Measurements from ENCODE around the gene DIS3L2.
"Not testable (repeated sequence)": the region's sequence is repeated elsewhere in the genome, so short reads cannot be mapped to it uniquely, and the experiment has no call there.

DIS3L2 gene

DNA sequence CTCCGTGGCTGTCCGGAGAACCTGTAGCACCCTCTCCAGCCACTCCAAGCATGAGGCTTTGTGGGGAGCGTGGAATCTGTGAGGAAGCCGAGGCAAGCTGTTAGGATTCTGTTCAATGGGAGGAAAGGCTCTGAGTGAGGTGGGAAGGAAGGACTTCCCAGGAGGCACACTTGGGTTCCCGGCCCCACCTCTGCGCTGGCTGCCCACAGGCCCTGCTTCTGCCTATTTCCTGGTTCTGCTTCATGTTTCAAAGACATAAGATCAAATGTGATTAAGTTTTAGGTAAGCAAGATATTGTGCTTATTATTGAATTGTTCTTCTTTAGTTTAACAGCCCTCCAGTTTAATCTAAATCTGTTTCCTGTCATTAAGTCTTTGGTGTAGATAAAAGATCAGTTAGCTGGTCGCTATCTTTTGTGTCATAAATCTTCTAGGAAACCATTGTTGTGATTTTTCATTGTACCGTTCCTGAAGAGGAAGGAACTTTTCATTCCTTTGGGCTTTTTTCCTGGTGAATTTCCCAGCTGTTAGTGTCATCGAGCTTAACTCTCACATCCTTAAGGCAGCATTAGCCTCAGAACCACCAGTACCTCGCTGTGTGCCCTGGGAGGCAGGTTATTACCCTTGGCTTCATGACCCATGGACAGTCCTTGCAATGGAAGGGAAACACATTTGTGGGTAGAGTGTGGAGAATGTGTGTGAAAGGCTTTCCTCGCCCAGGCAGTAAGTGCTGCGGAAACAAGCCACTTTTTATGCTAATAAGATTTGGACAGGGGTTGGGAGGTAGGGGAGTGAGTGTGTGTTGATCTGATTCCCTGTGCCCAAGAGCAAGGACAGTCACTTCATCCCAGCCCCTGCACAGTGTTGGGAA is 355.2 kb downstream of the DIS3L2 start:
- H3K4me3 ChIP-seq (ENCODE audit: low read depth, low read length) = no peak overlapping the region

DNA sequence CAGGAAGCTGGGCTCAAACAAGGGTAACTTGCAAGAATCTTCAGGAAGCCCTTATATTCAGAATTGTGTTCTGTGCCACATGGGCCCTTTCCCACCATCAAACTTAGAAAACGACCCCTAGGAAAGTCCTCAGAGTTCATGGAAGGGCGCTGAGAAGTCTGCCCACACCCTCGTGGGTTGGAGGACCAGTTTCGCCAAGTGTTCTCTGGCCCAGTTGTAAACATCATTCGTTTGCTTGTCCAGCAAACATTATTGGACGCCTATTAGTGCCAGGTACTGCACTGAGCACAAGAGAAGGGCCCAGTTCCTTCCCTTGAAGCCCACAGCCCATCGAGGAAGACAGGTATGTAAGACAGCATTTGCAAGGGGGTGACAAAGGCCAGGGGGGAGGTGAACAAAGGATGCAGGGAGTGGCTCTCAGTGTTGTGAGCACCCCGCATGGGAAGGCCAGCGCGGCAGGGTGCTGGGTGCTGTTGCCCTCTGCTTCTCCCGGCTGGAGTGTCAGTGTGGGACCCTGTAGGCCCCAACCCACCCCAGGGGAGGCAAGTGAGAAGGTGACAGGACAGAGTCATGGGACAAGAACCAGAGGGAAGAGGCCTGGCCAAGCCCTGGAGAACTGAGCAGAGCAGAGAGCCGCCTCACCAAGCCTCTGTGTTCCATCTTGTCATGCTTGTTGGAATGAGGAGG is 356.8 kb downstream of the DIS3L2 start:
- no peak overlapping the region for H3K4me3 ChIP-seq (ENCODE audit: low read depth, low read length)

DNA sequence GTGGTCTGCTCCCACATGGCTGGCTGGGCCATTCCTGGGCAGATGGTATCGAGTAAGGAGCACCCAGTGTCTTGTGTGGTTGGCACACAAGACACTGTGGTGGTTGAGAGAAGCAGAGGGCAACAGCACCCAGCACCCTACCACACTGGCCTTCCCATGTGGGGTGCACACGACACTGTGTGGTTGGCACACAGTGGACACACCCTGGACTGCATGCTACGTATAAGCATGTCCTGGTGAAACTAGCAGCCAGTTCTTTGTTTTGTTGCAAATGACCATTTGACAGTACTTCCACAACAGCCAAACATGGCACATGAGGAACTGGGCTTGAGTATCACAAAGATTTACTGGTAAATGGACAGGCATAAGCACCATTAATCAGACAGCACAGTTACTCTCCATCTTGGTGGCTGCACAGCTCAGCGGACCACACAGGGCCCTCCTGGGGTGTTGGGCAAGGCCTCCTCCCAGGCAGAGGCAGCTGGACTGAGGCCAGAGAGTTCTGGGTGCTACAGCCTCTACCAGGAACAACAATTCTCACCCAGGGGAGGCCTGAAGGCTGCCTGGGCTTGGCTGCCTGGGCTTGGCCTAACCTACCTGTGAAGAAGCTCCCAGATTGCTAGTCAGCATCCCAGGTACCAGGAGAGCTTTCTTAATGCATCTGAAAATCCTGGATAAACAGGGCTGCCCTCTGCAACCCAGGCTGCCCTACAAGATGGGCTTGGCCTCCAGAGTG is 357.7 kb downstream of the DIS3L2 start:
- H3K4me3 ChIP-seq (ENCODE audit: low read depth, low read length) = no peak overlapping the region

DNA sequence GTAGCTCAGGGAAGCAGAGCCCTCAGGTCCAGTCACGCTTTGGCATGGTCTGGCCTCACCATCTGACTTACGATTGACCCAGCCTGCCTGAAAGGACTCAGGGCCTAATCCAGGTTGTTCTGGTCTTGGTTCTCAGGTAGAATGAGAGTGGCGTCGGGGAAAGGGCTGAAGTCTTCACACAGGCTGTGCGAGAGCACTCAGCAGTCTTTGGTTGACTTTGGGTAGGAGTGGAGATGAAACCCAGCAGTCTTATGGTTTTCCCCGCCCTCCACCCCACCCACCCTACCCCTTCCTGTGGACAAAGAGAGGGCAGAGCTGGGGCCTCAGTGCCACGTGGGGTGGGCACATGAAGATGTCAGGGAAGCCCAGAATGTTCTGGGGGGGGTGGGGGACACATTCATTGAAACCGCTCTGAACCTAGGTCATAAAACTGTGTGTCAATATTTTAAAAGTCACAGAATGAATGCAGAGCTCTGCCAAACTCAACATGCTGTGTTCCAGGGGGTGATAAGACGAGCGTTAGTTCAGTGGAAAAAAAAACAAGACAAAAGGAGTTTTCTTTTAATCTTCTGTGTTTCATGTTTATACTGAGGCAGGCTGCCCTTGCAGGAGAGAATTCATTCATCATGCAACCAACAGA is 358.4 kb downstream of the DIS3L2 start:
- no peak overlapping the region for H3K4me3 ChIP-seq (ENCODE audit: low read depth, low read length)

DNA sequence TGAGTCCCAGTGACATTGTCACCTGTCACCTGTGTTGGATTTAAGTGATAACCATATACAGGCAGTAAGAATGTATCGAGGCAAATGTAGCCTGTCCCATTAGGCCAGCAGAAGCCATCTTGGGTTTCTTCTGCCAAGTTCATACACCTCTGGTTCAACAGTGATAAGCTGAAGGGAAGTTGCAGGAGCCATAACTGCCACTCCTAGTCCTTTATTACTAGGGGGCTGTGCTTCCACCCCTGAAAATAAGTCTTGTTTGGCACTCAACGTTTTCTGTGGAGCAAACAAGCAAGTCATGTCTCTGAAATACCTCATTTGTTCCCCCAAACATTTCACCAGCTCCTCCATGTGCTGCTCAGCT is 358.9 kb downstream of the DIS3L2 start:
- no peak overlapping the region for H3K4me3 ChIP-seq (ENCODE audit: low read depth, low read length)

DNA sequence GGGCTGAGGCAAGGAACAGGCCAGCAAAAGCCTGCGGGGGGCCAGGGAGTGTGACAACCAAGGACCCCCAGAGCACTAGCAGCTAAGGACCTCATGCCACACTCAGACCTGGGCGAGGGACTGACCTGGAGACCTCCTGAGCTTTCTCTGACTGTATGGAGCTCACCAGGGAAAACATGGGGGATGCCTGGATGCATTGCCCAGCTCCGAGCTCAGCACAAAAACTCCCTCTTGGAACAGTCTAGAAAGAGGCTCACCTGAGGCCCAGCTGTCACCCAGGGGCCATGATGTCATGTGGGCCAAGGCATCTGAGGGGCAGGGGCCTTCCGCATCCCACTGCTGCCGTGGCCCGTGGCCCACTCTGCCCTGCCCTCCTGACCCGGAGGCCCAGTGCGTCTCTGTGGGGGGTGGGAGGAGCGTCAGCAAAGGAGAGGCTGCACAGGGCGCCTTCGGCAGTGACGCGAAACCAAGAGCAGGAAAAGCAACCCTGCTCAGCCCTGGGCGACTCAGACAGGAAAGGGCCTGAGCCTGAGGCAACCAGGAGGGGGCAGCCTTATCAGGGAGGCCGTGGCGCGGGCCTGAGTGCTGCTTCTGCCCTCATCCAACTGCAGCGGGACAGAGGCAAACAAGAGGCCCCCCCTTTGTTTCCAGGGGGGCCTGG is 359.8 kb downstream of the DIS3L2 start:
- no peak overlapping the region for H3K4me3 ChIP-seq (ENCODE audit: low read depth, low read length)

DNA sequence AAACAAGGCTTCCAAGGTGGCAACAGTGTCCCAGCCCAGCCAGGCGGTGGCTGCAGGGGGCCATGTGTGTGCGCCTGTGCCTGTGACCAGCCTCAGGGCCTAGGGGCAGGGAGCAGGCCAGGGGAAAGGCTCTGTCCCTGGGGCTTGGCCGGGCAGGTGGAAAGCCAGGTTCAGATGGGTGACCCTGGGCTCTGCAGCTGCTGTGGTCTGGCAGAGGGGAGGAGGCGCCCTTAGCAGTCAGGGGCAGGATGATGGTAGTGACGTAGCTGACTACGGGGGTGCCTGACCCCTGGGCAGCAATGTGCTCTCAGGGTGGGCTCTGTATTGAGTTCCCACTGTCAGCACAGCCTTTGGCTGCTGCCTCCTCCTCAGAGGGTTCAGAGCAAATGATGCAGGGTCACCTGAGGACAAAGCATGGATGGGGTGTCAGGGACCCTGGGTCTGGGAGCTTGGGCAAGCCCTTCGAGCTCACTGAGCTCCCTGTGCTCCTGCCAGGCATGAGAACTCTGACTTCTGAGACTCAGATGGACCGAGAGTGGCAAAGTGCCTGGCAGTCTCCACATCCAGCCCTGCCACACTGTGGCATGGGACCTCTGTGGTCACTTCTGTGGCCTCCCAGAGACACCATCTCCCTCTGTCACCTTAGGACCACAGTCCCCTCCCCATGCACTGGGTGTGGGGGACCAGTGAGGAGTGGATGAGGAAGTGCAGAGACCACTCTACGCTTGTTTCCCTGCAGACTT is 360.5 kb downstream of the DIS3L2 start:
- H3K4me3 ChIP-seq (ENCODE audit: low read depth, low read length) = no peak overlapping the region

DNA sequence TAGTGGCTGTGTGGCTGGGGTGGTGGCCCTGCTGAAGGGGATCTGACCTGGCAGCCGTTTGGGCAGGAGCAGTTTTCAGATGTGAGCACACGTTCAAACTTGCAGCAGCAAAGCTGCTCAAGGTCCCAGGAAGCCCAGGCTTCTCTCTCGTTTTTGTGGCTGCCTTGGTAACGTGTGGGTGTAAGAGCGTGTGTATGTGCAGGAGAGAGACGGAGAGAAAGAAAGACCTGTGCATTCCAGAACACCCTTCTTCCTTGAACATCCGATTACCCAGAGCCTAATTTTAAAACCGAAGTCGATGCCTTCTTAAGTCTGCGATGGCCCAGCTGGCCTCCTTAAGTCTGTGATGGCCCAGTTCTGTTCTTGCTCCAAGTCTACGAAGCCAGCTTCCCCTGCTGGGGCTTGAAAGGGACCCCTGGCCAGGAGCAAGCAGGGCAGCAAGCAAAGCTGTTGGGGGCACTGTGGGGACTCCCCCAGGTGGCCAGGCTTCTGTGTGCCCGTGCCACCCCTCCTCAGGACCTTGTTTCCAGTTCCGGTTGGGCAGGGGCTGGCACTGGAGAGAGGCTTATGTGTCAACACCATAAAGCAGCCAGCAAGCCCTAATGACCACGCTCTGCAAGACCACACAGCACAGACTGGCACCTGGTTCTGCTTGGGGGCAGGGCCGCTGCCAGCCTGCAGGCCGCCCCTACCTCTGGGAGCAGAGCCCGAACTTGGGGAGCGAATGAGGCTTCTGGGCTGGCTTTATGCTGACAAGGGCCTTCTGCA is 361.2 kb downstream of the DIS3L2 start:
- H3K4me3 ChIP-seq (ENCODE audit: low read depth, low read length) = no peak overlapping the region

DNA sequence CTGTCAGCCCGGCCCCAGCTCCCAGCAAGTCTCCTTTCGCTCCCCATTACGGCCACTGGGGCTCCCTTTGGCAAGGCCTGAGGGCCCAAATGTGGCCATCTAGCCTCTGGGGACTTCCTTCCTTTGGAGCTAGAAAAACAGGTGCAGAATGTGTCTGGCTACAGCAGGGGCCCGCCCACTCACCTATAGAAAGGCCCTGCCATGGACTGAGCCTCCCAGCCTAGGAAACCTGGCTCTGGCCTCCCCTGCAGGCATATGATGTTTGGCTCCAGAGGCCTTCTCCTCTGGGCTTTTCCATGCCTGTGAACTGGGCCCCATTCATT is 361.8 kb downstream of the DIS3L2 start:
- H3K4me3 ChIP-seq (ENCODE audit: low read depth, low read length) = no peak overlapping the region

DNA sequence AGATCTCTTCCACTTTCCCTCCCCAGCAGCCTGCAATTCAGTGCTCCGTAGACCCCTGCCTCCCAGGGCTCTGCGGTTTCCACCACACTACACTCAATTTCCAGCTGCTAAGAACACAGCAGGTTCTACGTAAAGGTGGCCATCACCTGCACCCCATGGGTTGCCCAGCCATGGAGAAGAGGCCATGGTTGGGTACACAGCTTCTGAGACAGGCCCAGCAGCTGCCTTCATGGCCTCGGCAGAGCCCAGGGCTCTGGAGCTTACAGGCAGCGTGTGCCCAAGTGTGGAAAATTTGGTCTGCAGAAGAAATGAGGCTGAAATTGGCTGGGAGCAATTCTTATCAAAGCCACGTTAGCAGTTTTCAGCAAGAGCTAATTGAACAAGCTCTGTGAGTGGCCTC is 362.5 kb downstream of the DIS3L2 start:
- H3K4me3 ChIP-seq (ENCODE audit: low read depth, low read length) = not testable (repeated sequence)

DNA sequence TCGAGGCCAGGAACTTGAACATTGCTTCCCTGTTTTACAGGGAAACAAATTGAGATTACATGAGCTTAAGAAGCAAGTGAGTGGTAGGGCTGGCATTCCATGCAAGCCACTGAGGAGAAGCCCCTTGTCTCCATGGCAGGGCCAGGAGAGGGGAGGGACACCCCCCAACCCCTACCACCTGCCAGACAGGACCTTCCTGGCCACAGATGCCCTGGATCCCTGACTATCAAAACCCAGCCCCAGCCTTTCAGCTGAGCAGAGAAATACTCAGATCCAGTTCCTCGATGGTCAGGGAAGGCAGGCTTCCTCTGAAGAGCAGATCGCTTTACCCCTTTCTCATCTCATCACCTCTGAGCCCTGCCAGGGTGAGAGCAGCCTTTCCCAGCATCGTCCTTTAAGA is 363.3 kb downstream of the DIS3L2 start:
- no peak overlapping the region for H3K4me3 ChIP-seq (ENCODE audit: low read depth, low read length)

DNA sequence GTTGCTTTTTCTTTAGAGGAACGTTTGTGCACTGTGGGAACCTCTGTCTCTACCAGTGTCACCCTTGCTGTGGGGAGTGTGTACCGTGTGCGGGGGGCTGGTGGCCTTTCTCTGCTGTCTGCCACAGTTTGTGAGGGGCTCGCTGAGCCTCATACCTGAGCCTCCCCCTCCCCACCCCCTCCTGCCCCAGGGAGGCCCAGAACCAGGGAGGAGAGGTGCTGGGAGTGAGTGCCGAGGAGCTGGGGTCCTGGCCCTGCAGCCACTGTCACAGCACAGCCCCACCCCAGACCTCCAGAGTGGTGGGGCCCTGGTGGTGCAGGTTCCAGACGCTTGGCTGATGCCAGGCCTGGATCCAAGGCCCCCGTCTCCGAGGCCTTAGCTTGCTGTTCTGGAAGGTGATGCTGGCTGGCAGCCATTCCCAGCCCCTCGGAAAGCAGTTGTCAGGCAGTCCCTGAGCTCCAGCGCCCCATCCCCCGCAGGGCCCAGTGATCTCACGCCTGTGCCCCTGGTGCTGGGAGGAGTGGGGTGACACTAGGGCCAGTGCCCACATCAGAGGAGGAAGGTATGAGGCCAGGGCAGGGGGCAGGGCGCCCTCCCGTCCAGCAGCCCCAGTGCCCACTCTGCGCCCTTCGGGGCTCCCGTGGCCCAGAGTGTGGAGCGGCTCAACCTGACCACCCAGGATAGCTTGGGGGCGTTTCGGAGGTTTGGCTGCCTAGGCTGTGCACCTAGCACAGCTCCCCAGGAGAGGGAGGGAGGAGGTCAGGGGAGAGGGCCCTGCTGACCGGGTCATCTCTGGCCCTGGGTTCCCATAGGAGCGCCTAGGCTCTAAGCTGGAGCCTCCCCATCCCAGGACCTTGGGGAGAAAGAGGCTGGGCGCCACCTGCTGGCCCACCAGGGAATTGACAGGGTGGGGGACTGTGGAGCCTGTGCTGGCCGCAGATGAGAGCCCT is 364.1 kb downstream of the DIS3L2 start:
- H3K4me3 ChIP-seq (ENCODE audit: low read depth, low read length) = no peak overlapping the region

DNA sequence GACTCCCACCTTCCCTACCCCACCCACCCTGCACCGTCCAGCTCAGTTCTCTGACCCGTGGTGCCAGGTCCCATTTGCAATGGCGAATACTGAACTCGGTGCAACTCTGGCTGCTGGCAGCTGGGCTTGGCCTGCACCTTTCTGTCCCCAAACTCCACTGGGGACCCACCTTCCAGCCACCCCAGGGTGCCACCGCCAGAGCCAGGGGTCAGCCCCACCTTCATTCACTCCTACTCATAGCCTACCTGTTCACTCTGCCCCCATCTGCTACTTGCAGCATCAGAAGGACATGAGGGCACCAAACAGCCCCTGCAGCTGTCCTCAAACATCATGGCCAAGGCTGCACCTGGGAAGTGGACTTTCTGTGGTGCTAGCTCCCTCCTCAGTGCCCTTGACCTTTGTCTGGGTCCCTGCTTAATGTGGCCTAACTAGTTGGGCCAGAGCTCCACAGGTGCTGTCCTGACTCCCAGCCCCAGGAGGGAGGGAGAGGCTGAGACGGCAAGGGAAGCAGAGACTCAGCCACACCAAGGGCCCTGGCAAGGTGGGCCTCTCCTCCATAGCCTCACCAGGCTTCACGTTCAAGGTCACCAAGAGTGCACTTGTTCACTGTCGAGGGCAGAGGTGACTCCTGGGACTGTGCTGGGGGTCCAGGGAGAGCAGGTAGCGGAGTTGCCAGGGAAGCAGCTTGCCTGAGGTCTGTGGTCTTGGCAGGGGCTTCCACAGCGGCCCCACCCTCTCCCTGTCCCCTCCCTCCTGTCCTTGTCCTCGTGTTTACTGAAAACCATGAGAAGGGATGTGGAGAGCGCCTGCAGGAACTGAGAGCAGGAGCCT is 365.0 kb downstream of the DIS3L2 start:
- H3K4me3 ChIP-seq (ENCODE audit: low read depth, low read length) = not testable (repeated sequence)

DNA sequence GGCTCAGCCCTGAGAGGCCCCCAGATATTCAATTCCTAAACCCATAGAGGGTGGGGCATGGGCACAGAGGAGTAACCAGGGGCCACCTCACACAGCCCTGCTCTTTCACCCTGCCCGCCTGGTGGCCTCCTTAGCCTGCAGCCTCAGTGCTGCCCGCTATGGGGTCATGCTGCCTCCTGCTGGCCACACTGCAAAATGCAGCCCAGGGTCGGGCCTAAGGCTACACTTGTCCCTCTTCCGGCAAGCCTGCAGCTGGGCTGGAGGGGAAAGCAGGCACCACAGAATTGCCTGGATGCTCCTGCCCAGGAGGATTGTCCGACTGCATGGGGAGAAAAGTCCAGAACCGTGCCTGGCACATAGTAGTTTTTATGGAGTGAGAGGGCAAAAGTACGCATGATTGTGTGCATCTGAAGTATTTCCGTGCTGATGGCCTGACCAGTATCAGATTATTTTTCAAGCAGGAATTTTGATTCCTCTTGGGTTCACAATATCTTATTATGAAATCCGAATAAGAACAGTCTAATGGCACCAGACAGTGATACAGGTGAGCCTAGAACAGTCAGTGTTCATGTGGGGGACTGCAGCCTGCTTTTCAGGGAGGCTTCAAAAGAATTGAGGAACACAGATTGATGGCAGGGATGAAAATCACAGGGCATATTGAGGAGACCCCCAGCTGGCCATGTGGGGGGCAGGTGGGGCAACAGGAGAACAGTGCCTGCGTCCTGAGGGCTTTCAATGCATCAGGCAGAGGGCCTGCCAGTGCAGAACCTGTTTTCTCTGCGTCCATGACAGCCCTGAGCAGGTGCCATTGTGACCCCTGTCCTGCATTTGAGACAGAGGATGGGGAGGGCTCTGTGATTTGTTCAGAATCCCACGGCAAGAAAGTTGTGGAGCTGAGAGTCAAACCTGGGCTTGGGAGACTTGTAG is 365.9 kb downstream of the DIS3L2 start:
- no peak overlapping the region for H3K4me3 ChIP-seq (ENCODE audit: low read depth, low read length)

DNA sequence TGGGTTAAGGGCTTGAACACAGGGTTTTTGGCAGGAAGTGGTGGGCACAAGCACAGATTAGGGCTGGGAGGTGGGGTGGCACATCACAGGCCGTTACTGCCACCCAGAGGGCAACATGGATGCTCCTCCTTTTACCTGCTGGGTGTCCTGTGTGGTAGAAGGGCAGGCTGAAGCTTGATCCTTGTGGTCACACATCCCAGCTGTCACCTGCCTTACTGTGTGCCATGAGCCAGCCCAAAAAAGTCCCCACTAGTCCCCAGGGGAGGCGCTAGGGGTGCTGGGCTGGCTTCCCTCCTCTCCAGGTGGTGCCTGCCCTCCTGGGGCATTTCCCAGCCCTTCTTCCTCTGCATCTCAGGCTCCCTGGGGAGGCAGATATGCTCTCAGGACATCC is 366.5 kb downstream of the DIS3L2 start:
- no peak overlapping the region for H3K4me3 ChIP-seq (ENCODE audit: low read depth, low read length)

All from iPS-11a (cell line).